GM18519 (cell line): ENCODE data around the gene NGLY1.
A peak's percentile ranks its signal among the peaks of the same experiment; 100 is the strongest.

Experiments used
- ATAC-seq: cut with Tn5 transposase; IDR thresholded peaks from one replicate; pipeline ENCODE4 v1.9.1; 2021; ENCODE audit warnings: mild to moderate bottlenecking, moderate library complexity; ENCODE audit not compliant: unreplicated experiment, low FRiP score

Gene NGLY1

GRCh38 chr3:25782938-25783660 lies at the start of gene NGLY1:
Gene NGLY1 (minus strand): TSS chr3:25783443. CDS start chr3:25783390, 53 bp downstream.
- peak; percentile 55 for ATAC-seq

- ATAC-seq: no peak
Measured at GRCh38 chr3:25831578-25831977, 48.3 kb upstream of the NGLY1 start.

GRCh38 chr3:25830373-25831280 lies 47.4 kb upstream of the NGLY1 start:
- no peak for ATAC-seq

- no peak for ATAC-seq
Measured at GRCh38 chr3:25826510-25826909, 43.3 kb upstream of the NGLY1 start.

GRCh38 chr3:25823314-25823713 lies 40.1 kb upstream of the NGLY1 start:
- ATAC-seq: no peak

- ATAC-seq: no peak
Measured at GRCh38 chr3:25821746-25822573, 38.7 kb upstream of the NGLY1 start.

- no peak for ATAC-seq
Measured at GRCh38 chr3:25820816-25821486, 37.7 kb upstream of the NGLY1 start.

GRCh38 chr3:25820366-25820765 lies 37.1 kb upstream of the NGLY1 start:
- ATAC-seq: no peak

- peak; percentile 43 for ATAC-seq
Measured at GRCh38 chr3:25818335-25818734, 35.1 kb upstream of the NGLY1 start.

- ATAC-seq: no peak
Measured at GRCh38 chr3:25817638-25818037, 34.4 kb upstream of the NGLY1 start.

- ATAC-seq: peak; percentile 73
Measured at GRCh38 chr3:25817107-25817506, 33.9 kb upstream of the NGLY1 start.

GRCh38 chr3:25812644-25813043 lies 29.4 kb upstream of the NGLY1 start:
- no peak for ATAC-seq

- no peak for ATAC-seq
Measured at GRCh38 chr3:25804676-25805075, 21.4 kb upstream of the NGLY1 start.

- no peak for ATAC-seq
Measured at GRCh38 chr3:25803833-25804232, 20.6 kb upstream of the NGLY1 start.

GRCh38 chr3:25801786-25802185 lies 18.5 kb upstream of the NGLY1 start:
- no peak for ATAC-seq

GRCh38 chr3:25789596-25790556 lies 6.6 kb upstream of the NGLY1 start, which contains the start of gene OXSM:
Gene OXSM (plus strand): TSS chr3:25790090. CDS start chr3:25791021, 931 bp downstream.
- ATAC-seq: peak; percentile 92

- no peak for ATAC-seq
Measured at GRCh38 chr3:25789209-25789595, 6.0 kb upstream of the NGLY1 start.

GRCh38 chr3:25787689-25788088 lies 4.4 kb upstream of the NGLY1 start:
- ATAC-seq: no peak

- no peak for ATAC-seq
Measured at GRCh38 chr3:25785826-25786225, 2.6 kb upstream of the NGLY1 start.
